Measurements from ENCODE around the gene ADH6.
"Not testable (repeated sequence)": the region's sequence is repeated elsewhere in the genome, so short reads cannot be mapped to it uniquely, and the experiment has no call there.

ADH6 gene

DNA sequence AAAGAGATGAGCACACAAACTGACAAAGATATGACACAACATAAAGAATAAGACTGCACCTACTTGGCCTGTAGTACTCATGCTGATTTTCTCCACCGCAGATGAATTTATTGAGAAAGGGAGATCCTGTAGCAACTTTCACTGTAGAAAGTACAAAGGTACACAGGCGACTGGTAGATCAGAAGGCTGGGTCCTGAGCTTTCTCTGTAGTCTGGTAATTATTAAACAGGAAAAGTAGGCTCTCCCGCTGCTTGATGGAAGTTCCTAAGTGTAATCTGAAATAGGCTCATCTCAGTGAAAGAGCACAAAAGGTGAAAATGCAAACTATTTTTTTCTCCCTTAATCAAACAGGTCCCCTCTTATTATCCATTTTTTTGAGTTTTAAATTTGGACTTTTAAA lies at the start of gene ADH6:
Gene ADH6, minus strand, starts transcription at position 175 of the 400 bp plus-strand sequence. Its CDS starts 94 bp downstream, at position 81.
- DNase-seq: no peak

DNA sequence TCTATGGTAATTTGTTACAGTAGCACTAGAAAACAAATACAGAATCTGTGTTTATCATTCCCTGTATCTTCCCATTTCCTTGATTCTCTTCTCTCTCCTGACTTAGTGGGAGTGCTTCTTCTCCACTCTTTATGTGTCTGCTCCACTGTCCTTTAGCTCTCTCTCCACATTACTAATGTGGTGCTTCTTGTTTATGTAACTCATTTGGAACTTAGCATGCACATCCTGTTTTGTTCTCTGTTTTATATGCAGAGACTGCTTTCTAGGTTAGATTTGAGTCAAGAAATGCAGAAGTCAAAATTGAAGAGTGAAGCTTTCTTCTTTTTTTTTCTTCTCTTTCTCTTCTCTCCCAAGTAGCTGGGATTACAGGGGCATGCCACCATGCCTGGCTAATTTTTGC lies 45.9 kb upstream of the ADH6 start:
- DNase-seq: no peak

DNA sequence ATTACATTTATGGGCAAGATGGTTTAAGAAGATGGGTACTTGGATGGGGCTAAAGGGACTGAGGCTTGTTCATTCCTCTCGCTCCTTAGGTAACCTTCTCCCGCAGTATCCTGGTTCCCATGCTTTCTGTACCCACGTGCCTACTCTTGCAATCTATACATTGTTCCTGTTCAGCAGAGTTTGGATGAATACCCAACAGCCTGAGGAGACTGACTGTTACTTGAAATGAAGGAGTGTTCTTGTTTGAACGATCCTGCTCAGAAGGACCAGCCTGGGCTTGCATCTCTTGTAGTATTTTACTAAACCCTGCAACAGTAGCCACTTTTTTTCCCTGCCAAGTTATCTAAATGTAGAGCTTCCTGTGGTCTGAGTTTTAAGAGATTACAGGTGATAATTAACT lies 33.7 kb upstream of the ADH6 start:
- DNase-seq: no peak

DNA sequence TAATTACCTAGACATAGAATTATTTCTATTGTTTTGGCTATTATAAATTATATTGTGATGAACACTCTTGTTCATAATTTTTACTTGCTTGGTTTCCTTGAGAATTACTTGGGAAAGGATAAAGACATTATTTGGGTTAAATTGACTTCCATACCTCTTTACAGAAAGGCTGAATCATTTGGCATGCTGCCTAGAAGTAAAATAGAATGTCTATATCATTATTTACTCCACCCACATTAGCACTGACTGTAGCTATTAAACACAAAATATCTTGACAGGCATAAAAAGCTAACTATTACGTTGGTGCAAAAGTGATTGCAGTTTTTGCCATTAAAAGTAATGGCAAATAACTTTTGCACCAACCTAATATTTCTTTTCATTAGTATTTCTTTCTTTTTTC lies 29.7 kb upstream of the ADH6 start:
- no peak for DNase-seq

DNA sequence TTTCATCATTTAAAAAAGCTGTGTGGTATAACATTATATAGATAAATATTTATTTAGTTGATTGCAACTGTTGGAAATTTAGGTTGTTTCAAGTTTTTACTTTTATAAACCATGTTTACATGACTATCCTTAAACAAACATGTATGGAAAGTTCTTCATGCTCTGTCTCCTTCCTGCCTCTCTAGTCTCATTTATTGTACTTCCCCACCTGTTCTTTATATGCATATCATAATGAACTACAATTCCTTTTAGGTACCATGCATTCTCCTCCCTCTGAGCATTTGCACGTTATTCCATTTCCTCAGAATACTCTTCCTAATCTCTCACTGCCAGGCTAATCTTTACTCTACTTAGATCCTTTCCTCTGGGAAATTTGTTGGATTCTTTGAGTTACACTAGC lies 16.9 kb upstream of the ADH6 start:
- no peak for DNase-seq

DNA sequence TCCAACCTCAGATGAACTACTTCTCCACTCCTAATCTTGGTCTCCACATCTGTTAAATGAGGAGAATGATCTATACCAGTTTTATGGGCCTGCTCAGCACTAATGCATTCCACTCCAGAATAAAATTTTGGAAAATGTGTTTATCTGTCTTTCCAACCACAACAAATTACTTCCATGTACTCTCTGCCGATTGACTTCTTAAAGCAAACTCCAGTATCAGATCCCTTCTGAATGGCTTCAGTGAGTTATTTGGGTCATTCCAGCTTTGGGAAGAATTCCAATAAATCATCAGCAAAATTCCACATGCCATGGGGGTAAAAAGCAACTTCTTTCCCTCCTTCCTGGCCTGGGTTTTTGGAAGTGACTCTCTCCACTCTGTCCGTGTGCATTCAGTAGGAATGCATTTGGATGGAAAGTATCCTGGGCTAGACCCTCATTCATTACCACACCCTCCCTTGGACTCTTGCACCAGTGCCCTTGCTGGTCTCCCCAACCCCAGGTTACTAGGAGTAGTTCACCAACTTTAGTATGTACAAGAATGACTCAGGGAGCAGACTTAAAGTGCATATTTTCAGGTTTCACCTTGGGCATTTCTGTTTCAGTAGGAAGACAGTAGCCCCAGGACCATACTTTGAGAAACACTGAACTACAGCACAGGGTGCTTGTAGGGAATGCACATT lies 15.4 kb upstream of the ADH6 start:
- DNase-seq: no peak

DNA sequence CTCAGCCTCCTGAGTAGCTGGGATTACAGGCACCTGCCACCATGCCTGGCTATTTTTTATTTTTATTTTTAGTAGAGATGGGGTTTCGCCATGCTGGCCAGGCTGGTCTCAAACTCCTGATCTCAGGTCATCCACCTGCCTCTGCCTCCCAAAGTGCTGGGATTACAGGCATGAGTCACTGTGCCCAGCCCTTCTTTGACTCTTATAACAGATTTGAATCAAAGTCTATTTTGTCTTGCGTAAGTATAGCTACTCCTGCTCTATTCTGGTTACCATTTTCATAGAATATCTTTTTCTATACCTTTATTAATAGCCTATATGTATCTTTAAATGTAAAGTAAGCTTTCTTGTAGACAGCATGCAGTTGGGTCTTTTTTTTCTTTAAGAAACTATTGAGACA lies 14.4 kb upstream of the ADH6 start:
- not testable (repeated sequence) for DNase-seq

DNA sequence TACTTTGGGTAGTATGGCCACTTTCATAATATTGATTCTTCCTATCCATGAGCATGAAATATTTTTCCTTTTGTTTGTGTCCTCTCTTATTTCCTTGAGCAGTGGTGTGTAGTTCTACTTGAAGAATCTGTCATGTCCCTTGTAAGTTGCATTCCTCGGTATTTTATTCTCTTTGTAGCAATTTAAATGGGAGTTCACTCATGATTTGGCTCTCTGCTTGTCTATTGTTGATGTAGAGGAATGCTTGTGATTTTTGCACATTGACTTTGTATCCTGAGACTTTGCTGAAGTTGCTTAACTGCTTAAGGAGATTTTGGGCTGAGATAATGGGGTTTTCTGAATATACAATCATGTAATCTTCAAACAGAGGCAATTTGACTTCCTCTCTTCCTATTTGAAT lies 9.7 kb upstream of the ADH6 start:
- not testable (repeated sequence) for DNase-seq

DNA sequence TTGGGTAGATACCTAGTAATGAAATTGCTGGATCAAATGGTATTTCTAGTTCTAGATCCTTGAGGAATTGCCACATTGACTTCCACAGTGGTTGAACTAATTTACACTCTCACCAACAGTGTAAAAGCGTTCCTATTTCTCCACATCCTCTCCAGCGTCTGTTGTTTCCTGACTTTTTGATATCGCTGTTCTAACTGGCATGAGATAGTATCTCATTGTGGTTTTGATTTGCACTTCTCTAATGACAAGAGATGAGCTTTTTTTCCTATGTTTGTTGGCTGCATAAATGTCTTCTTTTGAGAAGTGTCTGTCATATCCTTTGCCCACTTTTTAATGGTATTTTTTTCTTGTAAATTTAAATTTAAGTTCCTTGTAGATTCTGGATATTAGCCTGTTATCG lies 8.6 kb upstream of the ADH6 start:
- not testable (repeated sequence) for DNase-seq

DNA sequence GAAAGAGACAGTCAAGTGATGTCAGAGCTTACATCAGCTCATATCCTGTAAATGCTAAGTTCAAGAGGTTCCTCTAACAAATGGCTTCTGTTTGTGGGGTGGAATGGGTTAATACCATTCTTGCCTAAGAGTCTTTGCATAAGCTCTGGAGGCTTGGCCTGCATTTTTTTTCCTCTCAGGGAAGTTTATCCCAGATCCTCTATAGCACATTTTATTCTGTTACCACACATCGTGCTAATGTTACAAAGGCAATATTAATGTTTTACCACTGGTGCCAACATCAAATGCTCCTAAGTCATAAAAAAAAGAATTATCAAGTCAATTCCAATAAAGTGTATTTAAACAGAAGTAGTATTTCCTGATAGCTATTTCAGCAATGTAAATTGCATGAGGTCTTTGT lies 2.9 kb upstream of the ADH6 start:
- no peak for DNase-seq

DNA sequence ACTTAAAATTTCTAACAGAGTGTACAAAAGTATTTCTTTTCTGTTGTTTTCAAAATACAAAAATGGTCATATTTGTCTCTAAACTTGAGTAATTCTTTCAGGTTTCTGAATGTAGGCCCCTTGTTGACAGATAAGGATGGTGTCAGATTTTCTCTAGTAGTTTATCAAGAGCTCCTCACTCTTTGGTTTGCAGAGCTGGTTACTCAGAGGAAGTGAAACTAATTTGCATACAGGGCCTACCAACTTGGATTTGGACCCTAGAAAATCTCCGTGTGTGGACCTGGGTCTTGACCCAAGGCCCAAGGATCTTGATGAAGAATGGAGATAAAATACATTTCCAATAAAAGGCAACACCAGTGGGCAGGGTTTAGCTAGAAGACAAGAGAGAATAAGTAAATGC lies 433 bp upstream of the ADH6 start:
- no peak for DNase-seq

DNA sequence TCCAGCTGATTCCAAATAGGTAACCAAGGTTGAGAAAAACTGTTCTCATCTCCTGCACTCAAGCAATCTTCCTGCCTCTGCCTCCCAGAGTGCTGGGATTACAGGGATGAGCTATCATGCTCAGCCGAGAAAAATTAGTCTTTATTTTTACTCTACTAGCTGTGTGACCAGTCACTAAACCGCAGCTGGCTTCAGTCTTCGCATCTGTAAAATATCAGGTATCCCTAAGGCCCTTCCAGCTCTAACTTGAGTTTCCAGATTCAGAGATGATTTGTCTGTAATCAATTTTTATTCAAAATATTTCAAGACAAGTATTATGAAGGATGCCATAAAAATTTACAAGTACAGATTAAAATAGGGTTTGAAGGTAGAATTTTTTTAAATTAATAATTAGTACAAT lies 3.5 kb downstream of the ADH6 start:
- no peak for DNase-seq

DNA sequence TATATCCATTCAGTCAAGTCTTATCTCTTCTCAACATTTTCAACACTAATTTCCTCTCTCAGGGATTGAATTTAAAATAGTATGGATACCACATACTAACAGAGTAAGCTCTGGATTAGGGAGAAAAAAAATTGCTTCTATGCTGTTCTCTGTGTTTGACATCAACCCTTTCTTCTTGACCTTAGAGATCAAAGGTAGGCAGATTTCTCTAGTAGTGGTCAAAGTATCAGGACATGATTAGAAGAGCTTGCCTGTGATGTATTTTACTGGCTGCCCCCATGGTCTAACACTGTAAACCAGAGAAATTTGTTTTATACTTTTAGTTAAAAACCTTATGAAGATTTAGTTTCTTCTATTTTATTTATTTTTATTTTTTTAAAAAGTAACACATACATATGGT lies 8.3 kb downstream of the ADH6 start:
- DNase-seq: no peak

DNA sequence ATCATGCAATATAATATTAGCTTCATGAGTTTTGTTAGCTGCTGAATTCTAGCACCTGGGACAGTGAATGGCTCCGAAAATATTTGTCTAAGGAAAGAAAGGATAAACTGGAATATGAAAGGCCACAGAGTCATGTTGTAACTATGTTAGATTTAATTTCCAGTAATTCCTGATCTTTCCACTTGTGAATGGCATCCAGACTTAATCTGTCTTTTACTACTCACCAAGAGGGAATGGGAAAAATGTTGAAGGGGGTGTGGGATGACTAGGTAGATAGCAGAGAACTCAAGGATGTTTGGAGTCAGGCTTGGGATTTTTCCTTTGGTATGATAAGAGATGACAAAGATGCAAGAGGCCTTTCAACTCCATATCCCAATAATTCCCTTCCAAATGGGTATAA lies 9.4 kb downstream of the ADH6 start:
- DNase-seq: no peak

DNA sequence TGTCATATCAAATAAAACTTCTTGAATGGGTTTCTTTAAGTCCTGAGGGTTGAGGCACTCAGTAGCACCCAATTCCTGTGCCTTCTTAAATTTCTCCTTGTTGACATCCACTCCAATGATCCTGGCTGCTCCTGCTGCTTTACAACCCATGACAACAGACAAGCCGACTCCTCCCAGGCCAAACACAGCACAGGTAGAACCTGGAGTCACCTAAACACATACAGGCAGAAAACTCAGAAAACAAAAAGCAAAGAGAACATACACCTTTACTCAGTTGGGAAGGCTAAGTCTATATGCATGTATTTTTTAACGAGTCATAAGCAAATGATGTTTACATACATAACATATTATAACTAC lies 10.3 kb downstream of the ADH6 start:
- no peak for DNase-seq

DNA sequence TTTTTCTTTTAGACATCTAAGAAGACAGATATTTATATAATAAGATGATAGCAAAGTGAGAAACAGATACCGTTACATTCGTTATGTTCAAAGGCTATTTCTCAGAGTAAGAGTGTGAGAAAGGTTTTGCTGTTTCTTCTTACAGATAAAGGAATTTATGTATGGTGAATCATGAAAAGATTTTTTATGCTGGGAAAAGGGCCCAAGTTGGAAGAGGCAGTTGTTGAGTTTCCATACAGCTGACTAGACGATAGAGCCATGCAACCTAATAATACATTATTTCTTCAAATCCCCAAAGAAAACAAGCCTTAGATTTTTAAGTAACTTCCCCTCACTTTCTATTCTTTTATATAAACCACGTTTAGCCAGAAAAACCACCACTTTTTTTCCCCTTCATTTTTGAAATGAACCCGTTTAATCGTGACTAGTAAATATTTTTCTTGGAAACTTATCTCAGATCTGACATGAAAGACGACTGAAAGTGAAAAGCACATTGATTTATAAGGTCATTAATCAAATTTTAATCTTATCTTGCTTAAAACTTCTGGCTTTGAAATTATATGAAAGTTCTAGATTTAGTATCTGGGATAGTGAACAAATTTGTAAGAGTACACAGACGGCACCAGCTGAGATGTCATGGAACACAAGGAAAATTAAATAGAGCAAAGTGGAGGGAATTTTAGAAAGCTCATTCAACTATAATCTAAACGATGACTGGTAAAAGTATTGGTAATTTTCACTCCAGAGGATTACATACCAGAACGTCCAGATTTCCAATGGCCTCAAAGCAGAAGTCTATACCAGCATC lies 10.9 kb downstream of the ADH6 start:
- DNase-seq: no peak

DNA sequence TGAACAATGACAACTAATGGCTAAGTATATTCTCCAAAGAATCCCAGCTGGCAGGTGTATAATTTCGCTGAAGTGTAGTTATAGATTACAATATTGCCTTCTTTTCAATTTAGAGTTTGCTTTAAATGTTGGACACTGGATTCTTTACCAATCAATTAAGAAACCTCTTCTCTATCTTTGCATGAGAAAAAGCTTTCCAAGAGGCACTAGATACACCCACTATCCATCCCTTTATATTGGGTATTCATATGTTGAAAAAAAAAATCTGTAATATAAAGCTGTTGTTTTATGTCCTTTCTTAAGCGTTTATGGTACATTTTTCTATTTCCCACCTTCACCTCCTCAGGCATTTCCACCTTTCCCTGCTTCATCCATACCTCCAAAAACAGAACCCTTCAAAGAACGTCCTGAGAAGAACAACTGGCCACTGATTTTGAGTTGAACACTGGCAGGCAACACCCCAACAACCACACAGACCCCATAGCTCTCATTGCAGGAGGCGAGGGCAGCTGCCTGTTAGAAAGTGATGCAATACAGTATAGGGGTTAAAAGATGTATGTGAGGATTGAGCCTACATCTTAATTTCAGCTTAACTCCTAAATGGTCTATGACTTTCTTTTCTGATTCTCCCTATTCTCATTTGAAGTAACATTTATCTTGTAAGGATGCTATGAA lies 11.8 kb downstream of the ADH6 start:
- no peak for DNase-seq

DNA sequence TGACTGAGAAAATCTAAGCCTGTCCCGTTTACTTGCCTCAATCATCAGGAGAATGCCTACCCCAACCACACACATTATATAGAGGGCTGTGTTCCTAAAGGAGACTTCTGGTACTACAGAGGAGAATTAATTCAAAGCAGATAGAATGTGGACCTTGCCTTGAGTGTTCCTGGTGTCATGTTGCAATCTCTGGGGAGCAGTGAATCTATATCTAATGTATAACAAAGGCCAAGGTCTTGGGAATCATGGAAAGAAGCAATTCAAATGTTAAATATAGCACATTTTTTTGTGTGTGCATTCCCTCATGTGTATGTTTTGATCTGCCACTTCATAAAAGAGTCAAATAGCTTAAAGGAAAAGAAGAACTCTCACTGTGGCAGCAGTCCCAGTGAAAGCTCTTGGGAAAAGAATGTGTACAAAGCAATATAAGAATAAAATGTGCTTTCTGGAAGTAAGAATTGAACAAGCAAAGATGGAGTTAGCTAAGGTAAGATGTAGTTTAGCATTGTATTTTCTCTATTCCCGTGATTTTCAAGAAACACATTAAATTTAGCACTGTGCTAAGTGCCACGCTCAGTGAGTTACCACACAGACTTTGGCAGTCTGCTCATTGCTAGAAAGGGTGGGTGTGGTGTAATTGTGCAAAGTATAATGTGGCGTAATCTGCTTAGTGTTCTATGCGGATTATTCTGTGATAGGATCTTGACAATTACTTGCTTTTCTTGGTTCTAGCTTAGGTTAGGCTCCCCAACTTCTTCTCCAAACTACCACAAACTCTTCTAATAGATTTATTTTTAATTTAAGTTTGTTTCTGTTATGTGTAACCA lies 13.7 kb downstream of the ADH6 start:
- DNase-seq: no peak

DNA sequence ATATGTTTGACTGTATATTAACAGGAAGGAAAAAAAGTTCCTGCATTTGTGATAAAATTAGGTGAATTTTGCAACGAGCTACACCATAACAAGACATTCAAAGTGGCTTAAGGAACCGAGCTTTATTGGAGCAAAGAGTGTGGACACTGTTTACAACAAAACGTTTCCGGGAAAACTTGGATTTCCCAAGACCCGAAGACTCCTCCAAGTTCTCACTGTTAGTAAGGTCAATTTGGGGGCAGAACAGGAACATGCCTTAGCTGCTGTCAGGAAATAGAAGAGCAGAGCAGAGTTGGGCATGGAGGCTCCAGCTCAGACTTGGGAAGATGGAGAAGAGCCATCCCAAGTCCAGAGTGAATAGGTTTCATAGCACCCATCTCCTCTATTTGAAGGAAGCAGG lies 16.5 kb downstream of the ADH6 start:
- no peak for DNase-seq

DNA sequence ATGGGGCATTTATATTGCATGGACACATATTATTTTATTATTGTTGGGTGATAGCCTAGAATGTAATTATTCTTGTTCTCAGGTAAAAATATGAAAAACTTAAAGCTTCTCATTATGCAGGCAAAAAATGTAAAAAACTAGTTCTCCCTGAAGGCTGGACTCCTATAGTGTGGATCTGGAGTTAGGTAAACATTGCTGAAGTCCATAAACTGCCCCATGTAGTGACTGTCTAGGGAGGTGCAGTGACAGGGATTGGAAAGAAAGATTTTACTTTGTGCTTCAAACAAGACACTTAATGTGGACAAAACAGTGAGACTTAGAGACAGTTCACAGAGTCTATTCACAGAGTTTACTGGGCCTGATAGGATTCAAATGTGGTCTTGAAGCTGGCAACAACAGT lies 17.0 kb downstream of the ADH6 start:
- no peak for DNase-seq

DNA sequence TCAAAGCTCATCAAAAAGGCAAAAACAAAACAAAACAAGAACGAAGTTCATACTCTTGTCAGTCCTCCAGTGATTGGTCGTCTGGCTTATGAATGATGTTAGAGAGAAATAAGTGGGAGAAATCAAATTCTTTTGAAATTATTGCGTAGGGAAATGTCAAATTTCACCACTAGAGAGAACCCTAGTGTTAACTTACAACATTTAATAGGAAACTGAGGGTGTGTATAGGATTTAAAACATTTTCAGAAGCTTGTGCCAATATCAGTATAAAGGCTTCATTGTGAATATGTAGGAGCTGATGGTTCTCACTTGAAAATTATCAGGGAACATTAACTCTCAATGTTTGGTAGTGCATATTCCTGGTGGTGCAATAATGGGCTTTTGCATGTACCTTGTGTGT lies 17.4 kb downstream of the ADH6 start:
- no peak for DNase-seq

DNA sequence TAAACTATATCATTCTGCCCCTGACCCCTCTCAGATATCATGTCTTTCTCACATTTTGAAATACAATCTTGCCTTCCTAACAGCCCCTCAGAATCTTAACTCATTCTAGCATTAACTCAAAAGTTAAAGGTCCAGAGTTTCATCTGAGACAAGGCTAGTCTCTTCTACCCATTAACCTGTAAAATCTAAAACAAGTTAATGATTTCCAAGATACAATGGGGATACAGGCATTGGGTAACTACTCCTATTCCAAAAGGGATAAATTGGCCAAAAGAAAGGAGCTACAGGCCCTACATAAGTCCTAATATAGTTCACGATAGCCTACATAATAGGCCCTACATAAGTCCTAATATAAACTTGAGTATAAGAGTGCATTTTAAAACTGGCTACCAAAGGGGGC lies 18.9 kb downstream of the ADH6 start:
- no peak for DNase-seq

DNA sequence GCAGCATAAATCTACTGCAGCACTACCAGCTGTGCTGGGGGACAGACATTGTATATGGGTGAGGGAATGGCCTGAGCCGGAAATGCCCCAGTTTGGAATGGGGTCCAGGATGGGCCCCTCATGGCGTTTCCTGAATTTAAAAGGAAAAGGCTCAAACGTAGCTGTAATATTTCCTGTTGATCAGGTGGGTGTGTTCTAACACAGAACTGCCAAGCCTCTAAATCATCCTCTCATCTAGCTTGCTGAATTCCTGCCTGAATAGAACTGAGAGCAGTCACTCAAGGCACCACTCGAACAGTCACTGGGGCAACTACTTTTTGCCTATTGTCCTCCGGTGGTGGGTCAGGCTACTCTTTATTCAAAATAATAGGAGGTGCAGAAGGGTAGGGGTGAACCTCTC lies 28.7 kb downstream of the ADH6 start:
- no peak for DNase-seq

Measured in NCI-H1694 (cell line).